GM23248 (cell line): ENCODE measurements around the gene BPHL. TPM values are rescaled to one million over a fixed set of nuclear protein-coding genes. Genes with fewer than 3 reads are reported as not detected.
"Not testable (repeated sequence)": the region's sequence is repeated elsewhere in the genome, so short reads cannot be mapped to it uniquely, and the experiment has no call there.

ENCODE experiments used
- DNase-seq: peaks from one replicate; pipeline ENCODE4 v3.0.0-alpha.2; 2015
- H2AFZ ChIP-seq: fragments of 200-600 bp; sonication (generic); 2 replicates; pipeline ENCODE4 v1.6.1; 2016; ENCODE audit warnings: antibody characterized with exemption
- H3F3A ChIP-seq: fragments of 200-600 bp; sonication (generic); 2 replicates; pipeline ENCODE4 v1.6.1; 2016; ENCODE audit warnings: mild to moderate bottlenecking, antibody characterized with exemption, mixed run types; ENCODE audit not compliant: insufficient read depth
- H3K27ac ChIP-seq: fragments of 200-600 bp; sonication (generic); 2 replicates; pipeline ENCODE4 v1.5.1; 2016; ENCODE audit warnings: mild to moderate bottlenecking
- H3K27me3 ChIP-seq: fragments of 200-600 bp; sonication (generic); replicated peaks from 2 replicates; pipeline ENCODE4 v1.6.1; 2016; ENCODE audit warnings: mild to moderate bottlenecking; ENCODE audit not compliant: insufficient read depth
- H3K36me3 ChIP-seq: fragments of 200-600 bp; sonication (generic); 2 replicates; pipeline ENCODE4 v1.6.1; 2016; ENCODE audit warnings: low read depth, mild to moderate bottlenecking
- H3K4me1 ChIP-seq: fragments of 200-600 bp; sonication (generic); 2 replicates; pipeline ENCODE4 v1.6.1; 2016; ENCODE audit warnings: mild to moderate bottlenecking; ENCODE audit not compliant: insufficient read depth
- H3K4me2 ChIP-seq: fragments of 200-600 bp; sonication (generic); one replicate; pipeline ENCODE4 v1.6.1; 2016; ENCODE audit warnings: mild to moderate bottlenecking; ENCODE audit not compliant: unreplicated experiment
- H3K4me3 ChIP-seq: fragments of 200-600 bp; sonication (generic); 2 replicates; pipeline ENCODE4 v1.5.1; 2016; ENCODE audit warnings: mild to moderate bottlenecking
- H3K79me2 ChIP-seq: fragments of 200-600 bp; sonication (generic); 2 replicates; pipeline ENCODE4 v1.6.1; 2016; ENCODE audit warnings: mild to moderate bottlenecking; ENCODE audit not compliant: insufficient read depth
- H3K9ac ChIP-seq: fragments of 200-600 bp; sonication (generic); 2 replicates; pipeline ENCODE4 v1.6.1; 2016; ENCODE audit warnings: mild to moderate bottlenecking
- H3K9me2 ChIP-seq: fragments of 200-600 bp; sonication (generic); 2 replicates; pipeline ENCODE4 v1.6.1; 2016; ENCODE audit warnings: mixed run types, mild to moderate bottlenecking, moderate library complexity; ENCODE audit not compliant: insufficient read depth
- H3K9me3 ChIP-seq: fragments of 200-600 bp; sonication (generic); one replicate; pipeline ENCODE4 v1.6.1; 2017; ENCODE audit warnings: low read depth
- H4K20me1 ChIP-seq: fragments of 200-600 bp; sonication (generic); 2 replicates; pipeline ENCODE4 v1.6.0; 2016; ENCODE audit not compliant: insufficient read depth
- EZH2 ChIP-seq: fragments of 200-600 bp; sonication (generic); IDR thresholded peaks from 2 replicates; pipeline ENCODE4 v1.6.1; 2018; ENCODE audit warnings: antibody characterized with exemption, mild to moderate bottlenecking; ENCODE audit not compliant: insufficient read depth, poor library complexity, severe bottlenecking
- EZH2phosphoT487 ChIP-seq: fragments of 200-600 bp; sonication (generic); IDR thresholded peaks from 2 replicates; pipeline ENCODE4 v1.6.1; 2018; ENCODE audit warnings: antibody characterized with exemption, moderate library complexity, mild to moderate bottlenecking, low read depth; ENCODE audit not compliant: insufficient read depth
- WGBS, 2 experiments: methylation state at CpG; one replicate each; pipeline ENCODE4 v1.1.6; 2015 to 2017; ENCODE audit warnings: low lambda C conversion rate in 2 of 2, low coverage in 1 of 2; ENCODE audit errors: missing lambda C conversion rate in 2 of 2; 5-methylcytosine and 5-hydroxymethylcytosine counted together
- in situ Hi-C: fragments of 300-500 bp; cut with MboI; formaldehyde crosslinking; loops from 2 replicates; pipeline ENCODE4 v1.15.0; 2020
- polyA plus RNA-seq: library from polyadenylated mRNA; unstranded; fragments of >200 nt; fragmentation: Nextera tagmentation; extraction: Ambion mirVana; gene quantifications from 2 replicates; pipeline ENCODE4 v1.2.1, GENCODE V29; 2016
- total RNA-seq: library from RNA; depleted of rRNA; stranded (reverse); fragments of >200 nt; shearing (Covaris generic); gene quantifications from 2 replicates; pipeline ENCODE4 v1.2.3, GENCODE V29; 2014

BPHL gene
- total and polyA plus RNA-seq, 2 experiments from 2014 or later, result 8.5 to 20.2 TPM

DNA sequence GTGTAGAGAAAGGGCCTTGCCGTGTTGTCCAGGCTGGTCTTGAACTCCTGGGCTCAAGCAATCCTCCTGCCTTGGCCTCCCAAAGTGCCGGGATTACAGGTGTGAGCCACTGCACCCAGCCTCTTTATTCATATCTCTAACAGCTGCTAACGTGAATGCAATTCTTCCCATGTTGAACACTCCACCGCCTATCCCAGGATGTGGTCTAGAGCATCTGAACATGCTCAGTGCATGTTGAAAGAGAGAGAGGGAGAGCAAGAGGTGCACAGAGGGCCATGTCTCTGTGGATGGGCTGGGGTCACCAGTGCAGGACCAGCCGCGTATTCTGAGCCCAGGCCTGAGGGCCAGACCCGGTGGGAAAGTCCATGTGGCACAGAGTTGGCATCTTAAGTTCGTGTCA, 26.1 kb downstream of the BPHL start:
- 86 to 88% methylated on average over 8 of the region's 8 CpGs for WGBS, 2 experiments
- no peak for DNase-seq
- TF ChIP-seq EZH2phosphoT487 (no peak), EZH2 (no peak)
- H3K27me3 ChIP-seq, result no peaks in the 10 kb centered on the region
- no peak overlapping the region for H3K9ac ChIP-seq
- H3K27ac ChIP-seq, result no peak overlapping the region
- peaks cover 2% of the 10 kb centered on the region; the same call in 1 of the 2 replicates for H3K4me1 ChIP-seq
- no peaks in the 10 kb centered on the region for H4K20me1 ChIP-seq
- H3K4me3 ChIP-seq, result no peak overlapping the region
- H3F3A ChIP-seq, result no peaks in the 10 kb centered on the region
- H3K4me2 ChIP-seq, result no peak overlapping the region
- no peak overlapping the region for H2AFZ ChIP-seq
- H3K79me2 ChIP-seq, result no peaks in the 10 kb centered on the region
- H3K9me2 ChIP-seq, result no peaks in the 10 kb centered on the region
- no peaks in the 10 kb centered on the region for H3K9me3 ChIP-seq
- in situ Hi-C loops, result no loop called here
- H3K36me3 ChIP-seq, result no peaks in the 10 kb centered on the region

DNA sequence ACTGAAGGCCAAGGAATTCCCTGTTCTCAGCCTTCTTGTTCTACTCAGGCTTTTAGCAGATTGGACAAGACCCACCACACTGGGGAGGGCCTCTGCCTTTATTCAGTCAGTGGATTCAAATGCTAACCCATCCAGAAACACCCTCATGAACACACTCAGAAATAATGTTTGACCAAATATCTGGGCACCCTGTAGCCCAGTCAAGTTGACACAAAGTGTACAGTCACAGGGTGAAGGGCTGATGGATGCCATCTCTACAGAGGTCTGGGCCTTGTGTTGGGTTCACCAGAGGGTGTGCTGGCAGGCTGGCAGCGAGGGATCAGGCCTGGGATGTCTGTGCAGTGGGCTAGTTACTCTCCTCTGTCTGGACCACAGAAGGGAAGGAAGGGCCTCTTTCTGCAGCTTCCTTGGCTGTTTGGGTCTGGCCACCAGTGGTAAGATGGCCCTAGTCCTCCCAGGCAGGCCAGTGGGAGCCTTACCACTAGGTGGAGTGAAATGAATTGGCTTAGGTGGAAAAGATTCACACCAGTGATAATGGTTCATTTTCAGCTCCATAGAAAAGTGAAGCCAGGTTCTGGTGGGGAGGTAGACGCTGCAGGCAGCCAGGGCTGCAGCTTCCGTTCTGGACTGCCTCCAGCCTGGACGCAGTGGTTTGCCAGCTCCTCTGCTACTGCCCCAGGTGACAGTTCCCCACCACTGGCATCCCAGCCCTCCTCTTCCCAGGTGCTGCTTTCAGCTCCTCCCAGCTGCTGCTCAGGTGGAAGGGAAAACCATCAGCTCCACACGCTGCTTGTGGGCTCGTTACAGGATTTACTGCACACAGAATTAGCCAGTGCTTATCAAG, 29.6 kb downstream of the BPHL start:
- Histone ChIP-seq H3K9me2 (no peaks in the 10 kb centered on the region), H3K27me3 (no peaks in the 10 kb centered on the region), H3K79me2 (no peaks in the 10 kb centered on the region), H3K4me1 (no peaks in the 10 kb centered on the region), H2AFZ (no peak overlapping the region), H3K9ac (no peak overlapping the region), H4K20me1 (no peaks in the 10 kb centered on the region), H3K4me2 (no peak overlapping the region), H3F3A (peaks cover 15% of the 10 kb centered on the region), H3K4me3 (no peak overlapping the region), H3K27ac (no peak overlapping the region), H3K9me3 (no peaks in the 10 kb centered on the region), H3K36me3 (peaks cover 10% of the 10 kb centered on the region)
- in situ Hi-C loops, result no loop called here
- WGBS, 2 experiments, result 94 to 96% methylated on average over 6 of the region's 6 CpGs
- DNase-seq, result no peak
- TF ChIP-seq EZH2phosphoT487, result no peak
- TF ChIP-seq EZH2, result no peak

DNA sequence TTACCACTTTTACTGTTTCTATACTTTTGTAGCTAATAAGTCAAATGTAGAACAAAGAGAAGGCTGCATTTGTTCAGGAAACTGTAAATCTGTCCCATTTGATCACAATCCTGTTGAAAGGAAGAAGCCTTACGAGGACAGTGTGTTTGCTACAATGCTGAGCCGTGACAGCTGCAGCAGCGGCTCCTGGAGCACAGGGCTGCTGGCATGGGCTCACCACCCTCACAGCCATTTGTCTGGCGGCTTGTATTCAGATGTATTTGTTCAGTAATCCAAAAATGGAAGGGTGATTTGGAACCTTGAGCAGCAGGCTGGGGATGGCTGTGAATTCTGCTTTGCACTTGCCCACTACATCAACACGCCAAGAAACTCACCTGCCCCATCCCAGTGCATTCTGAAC, 33.2 kb downstream of the BPHL start:
- 53 to 66% methylated on average over 5 of the region's 5 CpGs for WGBS, 2 experiments
- in situ Hi-C loops, result no loop called here
- no peak for TF ChIP-seq EZH2phosphoT487
- TF ChIP-seq EZH2, result no peak
- Histone ChIP-seq H3K79me2 (peaks cover 14% of the 10 kb centered on the region), H2AFZ (no peak overlapping the region), H3K9me3 (no peaks in the 10 kb centered on the region), H4K20me1 (no peaks in the 10 kb centered on the region; the same call in 1 of the 2 replicates), H3K27me3 (no peaks in the 10 kb centered on the region), H3K4me3 (no peak overlapping the region), H3K9me2 (no peaks in the 10 kb centered on the region), H3K9ac (no peak overlapping the region), H3K36me3 (peaks cover 25% of the 10 kb centered on the region), H3K27ac (no peak overlapping the region), H3K4me2 (no peak overlapping the region), H3K4me1 (no peaks in the 10 kb centered on the region), H3F3A (peaks cover 21% of the 10 kb centered on the region)
- DNase-seq, result no peak

DNA sequence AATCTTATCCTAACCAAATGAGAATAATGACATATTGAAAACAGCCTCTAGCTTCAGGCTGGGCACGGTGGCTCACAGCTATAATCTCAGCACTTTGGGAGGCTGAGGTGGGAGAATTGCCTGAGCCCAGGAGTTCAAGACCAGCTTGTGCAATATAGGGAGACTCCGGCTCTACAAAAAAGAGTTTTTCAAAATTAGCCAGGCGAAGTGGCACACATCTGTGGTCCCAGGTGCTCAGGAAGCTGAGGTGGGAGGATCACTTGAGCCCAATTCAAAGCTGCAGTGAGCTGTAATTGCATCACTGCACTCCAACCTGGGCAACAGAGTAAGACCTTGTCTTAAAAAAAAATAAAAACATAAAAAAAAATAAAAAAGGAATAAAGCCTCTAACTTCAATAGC, 34.2 kb downstream of the BPHL start:
- Histone ChIP-seq H2AFZ (no peak overlapping the region), H3K9ac (no peak overlapping the region), H3K9me3 (no peaks in the 10 kb centered on the region), H3K36me3 (peaks cover 25% of the 10 kb centered on the region), H4K20me1 (no peaks in the 10 kb centered on the region; the same call in 1 of the 2 replicates), H3K79me2 (peaks cover 21% of the 10 kb centered on the region), H3K4me1 (no peaks in the 10 kb centered on the region), H3K27ac (no peak overlapping the region), H3F3A (peaks cover 21% of the 10 kb centered on the region), H3K27me3 (no peaks in the 10 kb centered on the region), H3K9me2 (no peaks in the 10 kb centered on the region), H3K4me3 (no peak overlapping the region), H3K4me2 (no peak overlapping the region)
- in situ Hi-C loops, result no loop called here
- DNase-seq, result no peak
- WGBS, 2 experiments, result 75 to 79% methylated on average over 3 of the region's 3 CpGs
- TF ChIP-seq EZH2, result no peak
- TF ChIP-seq EZH2phosphoT487, result no peak

DNA sequence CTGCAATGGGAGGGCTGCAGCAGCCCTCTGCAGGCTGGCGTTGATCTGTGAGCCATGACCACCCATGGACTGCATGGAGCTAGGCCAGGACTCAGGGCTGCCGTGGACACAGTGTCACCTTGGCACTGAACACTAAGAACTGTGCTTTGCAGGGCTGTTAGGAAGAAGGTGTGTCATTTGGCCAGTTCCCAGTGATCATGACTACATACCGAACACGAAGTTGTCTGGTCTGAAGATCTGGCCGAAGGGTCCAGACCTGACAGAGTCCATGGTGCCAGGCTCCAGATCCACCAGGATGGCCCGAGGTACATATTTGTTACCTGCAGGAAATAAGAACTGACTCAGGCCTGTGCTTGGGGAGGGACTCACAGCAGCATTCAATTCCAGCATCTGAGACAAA, 36.9 kb downstream of the BPHL start:
- H3K9ac ChIP-seq, result peak overlapping the region; percentile 99
- H3K9me2 ChIP-seq, H3K9me3 ChIP-seq, H3K4me1 ChIP-seq, DNase-seq, H3K27me3 ChIP-seq, H2AFZ ChIP-seq, H4K20me1 ChIP-seq, in situ Hi-C loops: not testable (repeated sequence)
- peak overlapping the region; percentile 98; the same call in 1 of the 2 replicates for H3K4me3 ChIP-seq
- peak overlapping the region; percentile 22 for H3K27ac ChIP-seq
- H3K79me2 ChIP-seq, result peaks cover 21% of the 10 kb centered on the region
- 67 to 70% methylated on average over 6 of the region's 6 CpGs for WGBS, 2 experiments
- peaks cover 25% of the 10 kb centered on the region for H3K36me3 ChIP-seq
- peak overlapping the region; percentile 96 for H3K4me2 ChIP-seq
- H3F3A ChIP-seq, result peaks cover 28% of the 10 kb centered on the region

GRCh38 chr6:3156184-3157130, 37.9 kb downstream of the BPHL start:
- H3K4me2 ChIP-seq, result peak overlapping the region; percentile 96
- H3K27me3 ChIP-seq, in situ Hi-C loops, H4K20me1 ChIP-seq, H3K4me1 ChIP-seq, H3K9me3 ChIP-seq, H3K9me2 ChIP-seq: not testable (repeated sequence)
- H3F3A ChIP-seq, result peaks cover 35% of the 10 kb centered on the region
- peak overlapping the region; percentile 98 for H3K4me3 ChIP-seq
- H3K9ac ChIP-seq, result peak overlapping the region; percentile 99
- peak overlapping the region; percentile 89 for H3K27ac ChIP-seq
- WGBS, 2 experiments, result 5% methylated on average over 26 to 28 of the region's 32 CpGs
- H2AFZ ChIP-seq, result peak overlapping the region; percentile 9; the same call in 1 of the 2 replicates
- peaks cover 21% of the 10 kb centered on the region for H3K79me2 ChIP-seq
- peaks cover 25% of the 10 kb centered on the region for H3K36me3 ChIP-seq
- DNase-seq, result peak; percentile 48
